ENCODE data around the gene RBM4. TPM values are rescaled to one million over a fixed set of nuclear protein-coding genes. Genes with fewer than 3 reads are reported as not detected.
"Not testable (repeated sequence)": the region's sequence is repeated elsewhere in the genome, so short reads cannot be mapped to it uniquely, and the experiment has no call there.

The RBM4 gene
- polyA plus RNA-seq, 6 donors from 2014 or later = 197 to 275 (median 228) TPM

DNA sequence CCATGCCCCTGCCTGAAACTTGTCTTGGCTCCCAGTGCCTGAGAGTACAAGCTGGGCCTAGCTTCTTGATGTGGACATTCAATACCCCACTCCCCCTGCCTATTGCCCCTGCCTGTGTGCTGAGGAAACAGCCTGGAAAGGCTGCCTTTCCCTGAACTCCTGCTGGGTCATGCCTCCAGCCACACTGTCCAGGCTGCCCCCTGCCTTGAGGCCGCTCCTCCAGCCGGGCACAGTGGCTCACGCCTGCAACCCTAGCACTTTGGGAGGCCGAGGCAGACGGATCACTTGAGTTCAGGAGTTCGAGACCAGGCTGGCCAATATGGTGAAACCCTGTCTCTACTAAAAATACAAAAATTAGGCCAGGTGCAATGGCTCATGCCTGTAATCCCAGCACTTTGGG lies 35.4 kb upstream of the RBM4 start:
- Mint-ChIP-seq H3K4me1 (peaks cover 16 to 43% (median 31%) of the 10 kb centered on the region in 3 donors), H3K27ac (peak overlapping the region in 2 of 6 donors; percentile 65 to 92), H3K36me3 (peaks cover 7 to 9% of the 10 kb centered on the region in 2 donors), H3K27me3 (no peaks in the 10 kb centered on the region), H3K4me3 (no peak overlapping the region), H3K9me3 (peaks cover 0 to 2% (median 0%) of the 10 kb centered on the region in 7 donors)
- ATAC-seq (ENCODE audit: low read depth in 2 of 2) (no peak), DNase-seq (no peak)

DNA sequence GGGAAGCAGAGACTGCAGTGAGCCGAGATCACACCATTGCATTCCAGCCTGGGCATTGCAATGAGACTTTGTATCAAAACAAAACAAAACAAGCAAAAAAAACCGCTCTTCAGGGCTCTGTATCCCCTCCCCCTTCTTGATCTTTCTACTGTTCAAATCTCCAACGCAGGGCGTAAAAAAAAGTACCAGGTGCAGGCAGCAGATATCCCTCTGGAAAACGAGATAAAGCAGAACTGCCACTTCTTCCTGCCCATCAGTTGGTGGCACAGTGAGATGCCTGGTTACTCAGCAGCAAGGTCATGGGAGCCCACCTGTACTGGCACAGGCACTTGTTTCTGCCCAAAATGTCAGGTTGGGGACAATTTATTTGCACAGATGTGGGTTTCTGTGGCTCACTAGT lies 34.3 kb upstream of the RBM4 start:
- Mint-ChIP-seq H3K4me3 (peak overlapping the region in 1 of 8 donors; percentile 9), H3K27me3 (no peaks in the 10 kb centered on the region), H3K27ac (peak overlapping the region in 3 of 6 donors; percentile 9 to 79 (median 60)), H3K9me3 (peaks cover 0 to 2% (median 0%) of the 10 kb centered on the region in 7 donors), H3K4me1 (peaks cover 19 to 48% (median 30%) of the 10 kb centered on the region in 3 donors), H3K36me3 (peaks cover 7 to 9% of the 10 kb centered on the region in 2 donors)
- no peak for DNase-seq
- no peak for ATAC-seq (ENCODE audit: low read depth in 2 of 2)

DNA sequence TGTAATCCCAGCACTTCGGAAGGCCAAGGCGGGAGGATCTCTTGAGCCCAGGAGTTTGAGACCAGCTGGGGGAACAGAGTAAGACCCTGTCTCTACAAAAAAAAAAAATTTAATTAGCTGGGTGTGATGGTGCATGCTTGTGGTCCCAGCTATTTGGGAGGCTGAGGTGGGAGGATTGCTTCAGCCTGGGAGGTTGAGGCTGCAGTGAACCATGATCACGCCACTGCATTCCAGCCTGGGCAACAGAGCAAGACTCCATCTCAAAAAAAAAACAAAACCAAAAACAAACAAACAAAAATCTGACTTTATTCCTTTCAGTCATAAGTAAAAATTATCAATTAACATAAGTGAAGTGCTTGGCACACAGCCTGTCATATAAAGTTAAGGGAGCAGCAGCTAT lies 31.9 kb upstream of the RBM4 start:
- DNase-seq; H3K36me3 Mint-ChIP-seq; ATAC-seq (ENCODE audit: low read depth in 2 of 2); H3K9me3 Mint-ChIP-seq; H3K27me3 Mint-ChIP-seq; H3K4me3 Mint-ChIP-seq: not testable (repeated sequence)
- peak overlapping the region in 4 of 6 donors; percentile 59 to 97 (median 73) for H3K27ac Mint-ChIP-seq
- H3K4me1 Mint-ChIP-seq = peaks cover 26 to 52% (median 35%) of the 10 kb centered on the region in 3 donors

DNA sequence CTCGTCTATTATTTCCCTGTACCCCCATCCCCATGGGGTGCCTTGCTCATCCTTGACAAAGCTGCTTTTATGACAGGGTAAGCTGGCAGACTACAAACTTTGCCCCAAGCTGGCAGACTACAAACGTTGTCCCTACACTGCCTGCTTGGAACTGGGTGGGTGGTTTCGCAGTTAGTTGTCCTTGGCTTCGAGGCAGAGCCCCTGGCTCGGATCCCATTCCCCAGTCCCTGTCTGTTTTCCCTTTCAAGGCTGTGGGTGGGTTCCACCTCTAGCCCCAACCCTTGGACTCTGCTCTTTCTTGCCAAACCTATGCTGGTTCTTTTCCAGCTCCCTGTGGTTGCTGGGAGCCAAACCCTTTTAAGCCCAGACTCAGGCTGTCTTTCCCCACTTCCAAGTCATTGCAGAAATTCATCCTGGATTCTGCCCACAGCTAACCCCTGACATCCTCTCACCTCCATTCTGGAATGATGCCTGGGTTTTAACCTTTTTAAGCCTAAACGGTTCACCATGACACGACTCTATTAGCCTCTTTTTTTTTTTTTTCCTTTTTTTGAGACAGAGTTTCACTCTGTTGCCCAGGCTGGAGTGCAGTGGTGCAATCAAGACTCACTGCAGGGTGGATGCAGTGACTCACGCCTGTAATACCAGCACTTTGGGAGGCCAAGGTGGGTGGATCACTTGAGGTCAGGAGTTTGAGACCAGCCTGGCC lies 31.2 kb upstream of the RBM4 start:
- H3K27me3 Mint-ChIP-seq = no peaks in the 10 kb centered on the region
- H3K27ac Mint-ChIP-seq = peak overlapping the region; percentile 21 to 97 (median 86)
- H3K36me3 Mint-ChIP-seq = peaks cover 4 to 7% of the 10 kb centered on the region in 2 donors
- peaks cover 0 to 2% (median 0%) of the 10 kb centered on the region in 7 donors for H3K9me3 Mint-ChIP-seq
- no peak for DNase-seq
- no peak for ATAC-seq (ENCODE audit: low read depth in 2 of 2)
- H3K4me1 Mint-ChIP-seq = peaks cover 30 to 52% (median 42%) of the 10 kb centered on the region in 3 donors
- H3K4me3 Mint-ChIP-seq = no peak overlapping the region

DNA sequence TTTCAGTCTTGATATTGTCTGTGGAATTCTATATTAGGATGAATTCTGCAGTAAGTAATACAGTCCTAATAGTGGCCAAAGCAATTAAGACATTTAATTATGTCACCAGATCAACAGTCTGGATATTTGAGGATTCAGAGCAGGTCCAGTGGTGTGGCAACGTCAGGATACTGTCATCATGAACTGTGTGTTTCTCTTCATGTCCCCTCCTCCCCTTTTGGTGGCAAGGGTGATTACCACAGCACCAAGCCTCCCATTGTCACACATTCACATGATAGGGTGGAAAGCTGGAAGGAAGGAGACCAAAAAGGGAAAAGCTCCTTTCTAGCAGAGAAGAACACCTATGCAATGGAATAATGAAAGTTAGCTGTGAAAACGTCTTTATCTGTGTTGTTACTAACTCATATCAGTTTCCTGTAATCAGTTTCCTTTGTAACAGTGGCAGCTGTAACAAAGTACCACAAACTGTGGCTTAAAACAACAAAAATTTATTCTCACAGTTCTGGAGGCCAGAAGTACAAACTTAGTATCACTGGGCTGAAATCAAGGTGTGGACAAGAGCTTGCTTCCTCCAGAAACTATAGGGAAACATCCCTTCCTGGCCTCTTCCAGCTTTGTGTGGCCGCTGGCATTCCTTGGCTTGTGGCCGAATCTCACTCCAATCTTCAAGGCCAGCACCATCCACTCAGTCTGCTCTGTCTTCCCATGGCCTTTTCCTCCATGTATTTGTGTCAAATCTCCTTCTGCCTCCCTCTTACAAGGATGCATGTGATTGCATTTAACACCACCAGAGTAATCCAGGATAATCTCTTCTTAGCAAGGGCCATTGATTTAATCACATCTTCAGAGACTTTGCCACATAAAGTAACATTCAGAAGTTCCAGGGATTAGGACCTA lies 28.5 kb upstream of the RBM4 start:
- no peaks in the 10 kb centered on the region for H3K27me3 Mint-ChIP-seq
- H3K36me3 Mint-ChIP-seq = peaks cover 0 to 4% of the 10 kb centered on the region in 2 donors
- H3K27ac Mint-ChIP-seq = peak overlapping the region; percentile 10 to 96 (median 93)
- peak overlapping the region in 7 of 8 donors; percentile 32 to 83 (median 54) for H3K4me3 Mint-ChIP-seq
- H3K9me3 Mint-ChIP-seq = peaks cover 0 to 2% (median 0%) of the 10 kb centered on the region in 7 donors
- DNase-seq (no peak), ATAC-seq (ENCODE audit: low read depth in 2 of 2) (no peak)
- peaks cover 33 to 54% (median 44%) of the 10 kb centered on the region in 3 donors for H3K4me1 Mint-ChIP-seq

DNA sequence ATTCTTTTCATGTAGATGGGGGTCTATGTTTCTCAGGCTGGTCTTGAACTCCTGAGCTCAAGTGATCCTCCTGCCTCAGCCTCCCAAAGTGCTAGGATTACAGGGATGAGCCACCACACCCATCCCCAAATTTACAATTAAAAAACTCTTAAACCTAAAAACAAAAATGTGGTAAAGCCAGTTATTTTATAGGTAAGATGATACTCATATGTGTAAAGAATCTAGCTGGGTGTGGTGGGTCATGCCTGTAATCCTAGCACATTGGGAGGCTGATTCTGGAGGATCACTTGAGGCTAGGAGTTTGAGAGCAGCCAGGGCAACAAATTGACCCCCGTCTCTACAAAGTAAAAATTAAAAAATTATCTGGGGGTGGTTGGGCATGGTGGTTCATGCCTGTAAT lies 26.0 kb upstream of the RBM4 start:
- no peaks in the 10 kb centered on the region for H3K27me3 Mint-ChIP-seq
- DNase-seq = no peak
- peak overlapping the region in 6 of 8 donors; percentile 47 to 80 (median 68) for H3K4me3 Mint-ChIP-seq
- H3K9me3 Mint-ChIP-seq = no peaks in the 10 kb centered on the region
- H3K36me3 Mint-ChIP-seq = peaks cover 0 to 7% of the 10 kb centered on the region in 2 donors
- no peak for ATAC-seq (ENCODE audit: low read depth in 2 of 2)
- H3K27ac Mint-ChIP-seq = peak overlapping the region; percentile 92 to 97 (median 94)
- H3K4me1 Mint-ChIP-seq = peaks cover 45 to 64% (median 60%) of the 10 kb centered on the region in 3 donors

DNA sequence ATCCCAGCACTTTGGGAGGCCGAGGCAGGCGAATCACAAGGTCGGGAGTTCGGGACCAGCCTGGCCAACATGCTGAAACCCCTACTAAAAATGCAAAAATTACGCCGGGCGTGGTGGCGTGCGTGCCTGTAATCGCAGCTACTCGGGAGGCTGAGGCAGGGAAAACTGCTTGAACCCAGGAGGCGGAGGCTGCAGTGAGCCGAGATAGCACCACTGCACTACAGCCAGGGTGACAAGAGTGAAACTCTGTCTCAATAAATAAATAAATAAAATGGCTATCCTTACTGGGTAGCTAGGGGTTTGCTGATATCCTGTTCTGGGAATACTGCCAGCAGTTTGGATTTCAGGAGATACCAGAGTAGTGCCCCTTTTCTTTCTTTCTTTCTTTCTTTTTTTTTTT lies 24.4 kb upstream of the RBM4 start:
- Mint-ChIP-seq H3K4me3 (peak overlapping the region in 1 of 8 donors; percentile 3), H3K27me3 (no peaks in the 10 kb centered on the region), H3K36me3 (peaks cover 7% of the 10 kb centered on the region in 2 donors), H3K4me1 (peaks cover 55 to 68% (median 65%) of the 10 kb centered on the region in 3 donors), H3K9me3 (no peaks in the 10 kb centered on the region), H3K27ac (peak overlapping the region in 1 of 6 donors; percentile 49)
- ATAC-seq (ENCODE audit: low read depth in 2 of 2) (no peak), DNase-seq (no peak)

DNA sequence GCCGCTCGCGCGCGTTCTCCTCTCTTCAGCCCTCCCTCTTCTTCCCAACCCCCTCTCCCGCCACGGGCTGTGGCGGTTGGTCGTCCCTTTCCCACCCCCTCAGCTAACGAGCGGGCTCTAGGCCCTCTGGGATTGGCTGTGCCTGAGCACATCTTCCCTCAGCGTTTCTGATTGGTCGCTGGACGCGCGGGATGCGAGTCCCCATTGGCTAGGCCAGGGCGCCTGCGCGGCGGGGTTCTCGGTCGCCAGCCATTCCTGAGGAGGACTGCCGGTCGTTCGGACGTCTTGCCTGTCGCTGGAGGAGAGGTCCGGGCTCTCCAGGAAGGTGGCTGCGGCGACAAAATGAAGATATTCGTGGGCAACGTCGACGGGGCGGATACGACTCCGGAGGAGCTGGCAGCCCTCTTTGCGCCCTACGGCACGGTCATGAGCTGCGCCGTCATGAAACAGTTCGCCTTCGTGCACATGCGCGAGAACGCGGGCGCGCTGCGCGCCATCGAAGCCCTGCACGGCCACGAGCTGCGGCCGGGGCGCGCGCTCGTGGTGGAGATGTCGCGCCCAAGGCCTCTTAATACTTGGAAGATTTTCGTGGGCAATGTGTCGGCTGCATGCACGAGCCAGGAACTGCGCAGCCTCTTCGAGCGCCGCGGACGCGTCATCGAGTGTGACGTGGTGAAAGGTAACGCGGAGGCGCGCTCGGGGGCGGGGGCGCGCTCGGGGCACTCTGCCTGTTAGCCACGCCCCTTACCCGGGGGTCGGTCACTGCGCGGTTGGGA lies 21.9 kb upstream of the RBM4 start, which contains the start of gene RBM14:
Gene RBM14 (plus strand): TSS at position 252 of the 776 bp plus-strand sequence. CDS start 91 bp downstream, at position 343.
- H3K4me3 Mint-ChIP-seq = peak within 1 kb of the TSS; percentile 97 to 100 (median 98)
- DNase-seq = peak; percentile 98
- H3K36me3 Mint-ChIP-seq = peaks cover 7 to 9% of the 10 kb centered on the region in 2 donors
- H3K27me3 Mint-ChIP-seq = no peaks in the 10 kb centered on the region
- H3K9me3 Mint-ChIP-seq = no peaks in the 10 kb centered on the region
- ATAC-seq (ENCODE audit: low read depth in 2 of 2) = peak; percentile 83
- H3K4me1 Mint-ChIP-seq = peaks cover 49 to 66% (median 55%) of the 10 kb centered on the region in 3 donors
- peak within 1 kb of the TSS; percentile 98 to 100 (median 99) for H3K27ac Mint-ChIP-seq

DNA sequence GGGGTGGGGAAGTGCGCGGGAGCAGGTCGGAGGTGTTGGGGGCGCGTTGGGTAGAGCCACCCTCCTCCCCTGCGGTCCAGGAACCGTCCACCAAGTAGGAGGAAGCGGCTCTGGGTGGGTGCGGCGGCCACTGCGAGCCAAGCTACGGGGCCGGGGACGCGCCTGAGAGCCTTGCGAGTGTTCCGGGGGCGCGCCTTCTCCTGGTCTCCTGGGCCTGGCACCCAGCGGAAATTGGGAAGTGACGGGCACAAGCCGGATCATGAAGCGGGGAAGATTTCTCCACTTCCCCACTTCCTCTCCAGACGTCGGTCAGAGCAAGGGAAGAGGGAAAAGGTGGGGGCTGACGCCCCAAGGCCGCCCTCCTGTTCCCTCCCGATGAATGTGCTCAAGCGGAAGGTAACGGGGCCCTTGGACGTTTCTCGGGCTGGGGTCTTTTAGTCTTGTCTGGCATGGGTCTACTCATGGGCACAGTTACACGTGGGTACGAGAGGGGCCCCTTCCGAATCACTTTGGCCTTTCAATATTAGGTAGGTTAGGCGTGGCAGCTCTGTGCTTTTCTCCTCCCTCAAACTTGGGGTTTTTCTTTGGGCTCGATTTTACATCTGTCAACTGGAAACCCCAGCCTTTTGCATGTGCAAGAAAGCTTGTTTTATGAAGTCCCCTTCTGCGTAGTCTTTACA lies 21.2 kb upstream of the RBM4 start:
- Mint-ChIP-seq H3K27ac (peak overlapping the region; percentile 98 to 100 (median 99)), H3K4me1 (peaks cover 49 to 65% (median 50%) of the 10 kb centered on the region in 3 donors), H3K9me3 (no peaks in the 10 kb centered on the region), H3K27me3 (no peaks in the 10 kb centered on the region), H3K4me3 (peak overlapping the region; percentile 97 to 100 (median 98)), H3K36me3 (peaks cover 7 to 9% of the 10 kb centered on the region in 2 donors)
- no peak for DNase-seq
- ATAC-seq (ENCODE audit: low read depth in 2 of 2) = no peak

DNA sequence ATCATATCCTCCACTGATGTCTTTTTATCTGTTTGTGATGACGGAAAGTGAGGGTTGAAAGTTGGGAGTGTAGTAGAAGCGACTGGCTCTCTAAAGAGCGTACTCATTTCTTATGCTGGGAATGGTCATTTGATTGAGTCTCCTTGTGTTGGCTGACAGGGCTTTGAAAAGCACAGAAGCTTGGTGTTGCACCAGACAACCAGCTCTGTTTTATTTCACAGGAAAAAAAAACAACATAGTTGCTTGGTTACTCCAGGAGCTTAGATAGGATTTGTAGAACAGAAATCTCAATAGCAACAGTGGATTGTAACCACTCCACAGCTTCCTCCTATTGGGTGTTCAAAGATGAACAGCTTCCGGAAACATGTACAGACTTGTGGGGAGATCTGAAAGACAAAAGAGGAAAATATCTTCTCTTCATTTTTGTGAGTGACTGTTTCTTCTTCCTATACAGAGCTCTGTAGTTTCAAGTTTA lies 19.4 kb upstream of the RBM4 start:
- Mint-ChIP-seq H3K9me3 (no peaks in the 10 kb centered on the region), H3K36me3 (peaks cover 14 to 19% of the 10 kb centered on the region in 2 donors), H3K27me3 (no peaks in the 10 kb centered on the region), H3K4me3 (peak overlapping the region; percentile 73 to 100 (median 98)), H3K27ac (peak overlapping the region; percentile 83 to 99 (median 98)), H3K4me1 (peaks cover 64 to 76% (median 66%) of the 10 kb centered on the region in 3 donors)
- peak; percentile 24 for ATAC-seq (ENCODE audit: low read depth in 2 of 2)
- peak; percentile 43 for DNase-seq

DNA sequence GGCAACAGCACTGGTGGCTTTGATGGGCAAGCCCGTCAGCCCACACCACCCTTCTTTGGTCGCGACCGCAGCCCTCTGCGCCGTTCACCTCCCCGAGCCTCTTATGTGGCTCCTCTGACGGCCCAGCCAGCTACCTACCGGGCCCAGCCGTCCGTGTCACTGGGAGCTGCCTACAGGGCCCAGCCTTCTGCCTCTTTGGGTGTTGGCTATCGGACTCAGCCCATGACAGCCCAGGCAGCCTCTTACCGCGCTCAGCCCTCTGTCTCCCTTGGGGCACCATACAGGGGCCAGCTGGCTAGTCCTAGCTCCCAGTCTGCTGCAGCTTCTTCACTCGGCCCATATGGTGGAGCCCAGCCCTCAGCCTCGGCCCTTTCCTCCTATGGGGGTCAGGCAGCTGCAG lies 14.1 kb upstream of the RBM4 start:
- H3K36me3 Mint-ChIP-seq = peaks cover 7 to 26% of the 10 kb centered on the region in 2 donors
- peaks cover 58 to 73% (median 70%) of the 10 kb centered on the region in 3 donors for H3K4me1 Mint-ChIP-seq

More for the DNA sequence above, 14.1 kb upstream of the RBM4 start:
- DNase-seq = no peak
- H3K4me3 Mint-ChIP-seq = no peak overlapping the region
- H3K27ac Mint-ChIP-seq = peak overlapping the region in 1 of 6 donors; percentile 74
- H3K27me3 Mint-ChIP-seq = no peaks in the 10 kb centered on the region
- no peak for ATAC-seq (ENCODE audit: low read depth in 2 of 2)
- no peaks in the 10 kb centered on the region for H3K9me3 Mint-ChIP-seq

Measured in naive B cell (primary cell).